C4-2B (cell line): ENCODE measurements around the gene CLDN5.

Experiments
- ZFX ChIP-seq: fragments of 450-650 bp; IDR thresholded peaks from 2 replicates; pipeline ENCODE4 v1.6.1; 2017
- TF ChIP-seq, protein P1 (sequence below): fragments of 450-650 bp; conservative IDR thresholded peaks from 2 replicates; pipeline ENCODE4 v1.5.1; 2017; ENCODE audit warnings: mild to moderate bottlenecking

GRCh38 chr22:19483481-19484244, 40.5 kb downstream of the CLDN5 start:
- TF ChIP-seq, protein P1, sequence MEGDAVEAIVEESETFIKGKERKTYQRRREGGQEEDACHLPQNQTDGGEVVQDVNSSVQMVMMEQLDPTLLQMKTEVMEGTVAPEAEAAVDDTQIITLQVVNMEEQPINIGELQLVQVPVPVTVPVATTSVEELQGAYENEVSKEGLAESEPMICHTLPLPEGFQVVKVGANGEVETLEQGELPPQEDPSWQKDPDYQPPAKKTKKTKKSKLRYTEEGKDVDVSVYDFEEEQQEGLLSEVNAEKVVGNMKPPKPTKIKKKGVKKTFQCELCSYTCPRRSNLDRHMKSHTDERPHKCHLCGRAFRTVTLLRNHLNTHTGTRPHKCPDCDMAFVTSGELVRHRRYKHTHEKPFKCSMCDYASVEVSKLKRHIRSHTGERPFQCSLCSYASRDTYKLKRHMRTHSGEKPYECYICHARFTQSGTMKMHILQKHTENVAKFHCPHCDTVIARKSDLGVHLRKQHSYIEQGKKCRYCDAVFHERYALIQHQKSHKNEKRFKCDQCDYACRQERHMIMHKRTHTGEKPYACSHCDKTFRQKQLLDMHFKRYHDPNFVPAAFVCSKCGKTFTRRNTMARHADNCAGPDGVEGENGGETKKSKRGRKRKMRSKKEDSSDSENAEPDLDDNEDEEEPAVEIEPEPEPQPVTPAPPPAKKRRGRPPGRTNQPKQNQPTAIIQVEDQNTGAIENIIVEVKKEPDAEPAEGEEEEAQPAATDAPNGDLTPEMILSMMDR, result no peak
- TF ChIP-seq ZFX, result no peak
